Measurements from ENCODE around the gene PPP1R13L. TPM values are rescaled to one million over a fixed set of nuclear protein-coding genes. Genes with fewer than 3 reads are reported as not detected.

Gene PPP1R13L
- total RNA-seq, 4 donors from 2014 or later = 0.51 to 30.2 (median 3.0) TPM

DNA sequence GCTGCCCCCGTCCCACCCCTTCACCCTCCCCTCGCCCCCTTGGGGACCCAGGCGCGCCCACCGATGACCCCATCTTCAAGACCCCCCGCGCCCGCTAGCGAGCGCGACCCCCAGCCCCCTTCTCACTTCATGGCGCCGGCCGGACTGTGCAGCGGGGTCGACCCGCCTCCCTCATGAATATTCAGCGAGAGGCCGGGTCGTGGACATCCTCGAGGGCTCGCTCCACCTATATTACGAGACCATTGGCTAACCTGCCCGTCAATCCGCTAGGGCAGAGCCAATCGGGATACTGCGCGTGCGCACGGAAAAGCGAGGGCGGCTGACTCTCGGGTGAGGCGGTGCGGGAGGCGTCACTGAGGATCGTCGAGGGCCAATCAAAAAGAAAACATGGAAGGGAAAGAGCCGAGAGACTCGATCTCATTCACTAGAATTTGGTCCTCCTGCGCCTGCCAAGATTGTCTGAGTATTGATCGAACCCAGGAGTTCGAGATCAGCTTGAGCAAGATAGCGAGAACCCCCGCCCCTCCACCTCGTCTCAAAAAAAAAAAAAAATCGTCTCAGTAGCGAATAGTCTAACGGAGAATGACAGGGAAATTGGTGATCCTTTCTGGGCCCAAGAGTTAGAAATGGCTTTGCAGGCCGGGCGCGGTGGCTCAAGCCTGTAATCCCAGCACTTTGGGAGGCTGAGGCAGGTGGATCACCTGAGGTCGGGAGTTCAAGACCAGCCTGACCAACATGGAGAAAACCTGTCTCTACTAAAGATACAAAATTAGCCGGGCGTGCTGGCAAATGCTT, 34.3 kb downstream of the PPP1R13L start, which contains the start of gene ERCC2:
ERCC2 (minus strand) TSS at position 164 of the 795 bp plus-strand sequence; CDS start at position 131, 33 bp downstream.
- Histone ChIP-seq H3K4me1 (peaks cover 0 to 6% of the 10 kb centered on the region in 2 donors), H3K27me3 (no peaks in the 10 kb centered on the region), H3K4me3 (peak within 1 kb of the TSS; percentile 72 to 99), H3K9me3 (no peaks in the 10 kb centered on the region), H3K36me3 (no peaks in the 10 kb centered on the region), H3K27ac (peak within 1 kb of the TSS; percentile 74 to 79)
- DNase-seq = peak; percentile 99 to 100
- intact Hi-C loops (cut with DNase I; ENCODE audit: low total_unique reads) = no loop called here
- peak; percentile 7 to 62 for TF ChIP-seq POLR2A (IDR thresholded peaks at IDR 0.05)
- TF ChIP-seq, protein P1, sequence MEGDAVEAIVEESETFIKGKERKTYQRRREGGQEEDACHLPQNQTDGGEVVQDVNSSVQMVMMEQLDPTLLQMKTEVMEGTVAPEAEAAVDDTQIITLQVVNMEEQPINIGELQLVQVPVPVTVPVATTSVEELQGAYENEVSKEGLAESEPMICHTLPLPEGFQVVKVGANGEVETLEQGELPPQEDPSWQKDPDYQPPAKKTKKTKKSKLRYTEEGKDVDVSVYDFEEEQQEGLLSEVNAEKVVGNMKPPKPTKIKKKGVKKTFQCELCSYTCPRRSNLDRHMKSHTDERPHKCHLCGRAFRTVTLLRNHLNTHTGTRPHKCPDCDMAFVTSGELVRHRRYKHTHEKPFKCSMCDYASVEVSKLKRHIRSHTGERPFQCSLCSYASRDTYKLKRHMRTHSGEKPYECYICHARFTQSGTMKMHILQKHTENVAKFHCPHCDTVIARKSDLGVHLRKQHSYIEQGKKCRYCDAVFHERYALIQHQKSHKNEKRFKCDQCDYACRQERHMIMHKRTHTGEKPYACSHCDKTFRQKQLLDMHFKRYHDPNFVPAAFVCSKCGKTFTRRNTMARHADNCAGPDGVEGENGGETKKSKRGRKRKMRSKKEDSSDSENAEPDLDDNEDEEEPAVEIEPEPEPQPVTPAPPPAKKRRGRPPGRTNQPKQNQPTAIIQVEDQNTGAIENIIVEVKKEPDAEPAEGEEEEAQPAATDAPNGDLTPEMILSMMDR (IDR thresholded peaks at IDR 0.05) = peak in 1 of 4 experiments; percentile 33

DNA sequence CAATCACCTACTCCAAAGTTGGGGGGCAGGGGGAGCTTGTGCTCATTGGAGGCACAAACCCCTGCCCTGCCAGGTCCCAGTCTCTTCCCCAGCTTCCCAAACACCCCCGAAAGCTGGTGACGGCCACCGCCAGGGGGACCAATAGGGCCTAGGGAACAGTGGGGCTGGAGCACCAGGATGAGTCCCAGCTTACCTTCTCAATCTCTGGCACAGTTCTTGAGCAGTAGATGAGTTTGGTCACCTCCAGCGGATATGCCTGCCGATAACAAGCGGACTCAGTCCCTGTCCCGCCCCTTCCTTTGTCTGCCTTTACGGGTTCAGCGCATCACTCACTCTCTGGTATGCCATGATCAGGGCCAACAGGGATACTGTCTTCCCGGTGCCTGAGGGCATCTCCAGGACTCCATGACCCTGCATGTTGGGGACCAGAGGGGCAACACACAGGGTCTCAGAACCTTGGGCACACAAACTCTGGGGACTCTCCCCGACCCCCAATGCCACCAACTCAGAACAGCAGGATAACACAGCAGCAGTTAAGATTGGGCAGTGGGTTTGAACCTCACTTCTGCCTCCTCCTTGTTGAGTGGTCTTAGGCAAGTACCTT, 36.0 kb downstream of the PPP1R13L start:
- no peaks in the 10 kb centered on the region for H3K9me3 ChIP-seq
- no peaks in the 10 kb centered on the region for H3K36me3 ChIP-seq
- no peak overlapping the region for H3K27ac ChIP-seq
- H3K27me3 ChIP-seq = no peaks in the 10 kb centered on the region
- H3K4me3 ChIP-seq = no peak overlapping the region
- no peak for TF ChIP-seq POLR2A (IDR thresholded peaks at IDR 0.05)
- TF ChIP-seq, protein P1 (IDR thresholded peaks at IDR 0.05) = no peak
- H3K4me1 ChIP-seq = peaks cover 0 to 6% of the 10 kb centered on the region in 2 donors
- no peak for DNase-seq
- intact Hi-C loops (cut with DNase I; ENCODE audit: low total_unique reads) = no loop called here

DNA sequence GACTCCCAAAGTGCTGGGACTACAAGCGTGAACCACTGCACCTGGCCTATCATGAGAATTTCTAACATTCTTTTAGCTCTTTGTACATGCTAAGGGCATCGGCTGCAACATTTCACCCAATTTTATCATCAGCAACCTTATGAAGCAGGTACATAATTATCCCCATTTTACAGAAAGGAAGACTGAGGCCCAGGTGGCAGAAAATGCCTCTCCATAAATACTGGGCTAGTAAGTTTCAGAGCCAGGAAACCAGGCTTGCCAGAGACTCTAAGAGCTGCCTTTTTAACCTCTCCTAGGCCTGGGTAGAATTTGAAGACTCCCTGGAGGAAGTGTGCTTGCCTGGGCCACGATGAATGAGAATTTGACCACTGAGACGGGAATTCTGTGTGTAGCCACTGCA, 36.7 kb downstream of the PPP1R13L start:
- no peak overlapping the region for H3K27ac ChIP-seq
- H3K36me3 ChIP-seq = no peaks in the 10 kb centered on the region
- H3K27me3 ChIP-seq = no peaks in the 10 kb centered on the region
- TF ChIP-seq POLR2A (IDR thresholded peaks at IDR 0.05) = no peak
- TF ChIP-seq, protein P1 (IDR thresholded peaks at IDR 0.05) = no peak
- intact Hi-C loops (cut with DNase I; ENCODE audit: low total_unique reads) = no loop called here
- H3K4me3 ChIP-seq = no peak overlapping the region
- H3K4me1 ChIP-seq = peaks cover 0 to 6% of the 10 kb centered on the region in 2 donors
- no peaks in the 10 kb centered on the region for H3K9me3 ChIP-seq
- DNase-seq = no peak

DNA sequence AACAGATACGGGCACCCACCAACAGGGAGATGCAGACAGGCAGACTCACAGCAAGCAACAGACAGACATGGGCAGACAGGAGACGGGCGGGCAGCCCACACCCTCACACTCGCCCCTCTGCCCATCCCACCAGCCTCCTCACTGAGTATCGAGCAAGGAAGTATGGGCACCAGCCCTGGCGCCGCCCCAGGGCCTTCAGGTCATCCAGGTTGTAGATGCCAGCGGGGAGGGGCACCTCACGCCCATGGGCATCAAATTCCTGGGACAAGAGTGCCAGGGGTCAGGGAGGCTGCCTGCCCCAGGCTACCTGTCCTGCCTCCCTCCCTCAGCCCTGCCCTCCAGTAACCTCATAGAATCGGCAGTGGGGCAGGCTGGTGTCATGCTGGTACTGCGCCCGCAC, 40.2 kb downstream of the PPP1R13L start:
- no peak overlapping the region for H3K4me3 ChIP-seq
- no peaks in the 10 kb centered on the region for H3K36me3 ChIP-seq
- no peaks in the 10 kb centered on the region for H3K9me3 ChIP-seq
- H3K27me3 ChIP-seq = no peaks in the 10 kb centered on the region
- TF ChIP-seq, protein P1 (IDR thresholded peaks at IDR 0.05) = no peak
- no peak for TF ChIP-seq POLR2A (IDR thresholded peaks at IDR 0.05)
- peaks cover 0 to 3% of the 10 kb centered on the region in 2 donors for H3K4me1 ChIP-seq
- H3K27ac ChIP-seq = no peak overlapping the region
- intact Hi-C loops (cut with DNase I; ENCODE audit: low total_unique reads) = no loop called here
- no peak for DNase-seq

DNA sequence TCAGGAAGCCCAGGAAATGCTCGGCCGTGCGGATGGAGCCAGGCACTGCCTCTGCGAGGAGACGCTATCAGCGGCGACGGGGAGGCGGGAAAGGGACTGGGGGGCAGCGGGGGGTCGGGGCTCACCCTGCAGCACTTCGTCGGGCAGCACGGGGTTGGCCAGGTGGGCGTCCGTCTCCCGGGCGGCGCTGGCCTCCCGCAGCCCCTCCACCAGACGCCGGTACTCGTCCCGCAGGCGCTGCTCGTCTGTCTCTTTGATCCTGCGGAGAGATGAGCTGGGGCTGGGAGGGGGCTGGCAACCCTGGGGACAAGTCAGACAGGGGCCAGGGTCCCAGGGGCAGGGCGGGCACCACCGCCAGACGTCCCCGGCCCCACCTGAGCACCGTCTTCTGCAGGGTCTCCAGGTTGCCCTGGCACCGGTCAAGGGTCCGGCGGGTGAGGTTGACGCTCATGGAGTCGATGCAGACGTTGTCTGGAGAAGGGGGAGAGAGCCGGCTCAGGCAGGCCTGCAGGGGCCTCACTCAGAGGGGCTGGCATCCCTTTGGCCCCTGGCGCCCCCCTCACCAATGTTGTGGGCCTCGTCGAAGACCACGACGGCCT, 40.9 kb downstream of the PPP1R13L start:
- no peaks in the 10 kb centered on the region for H3K36me3 ChIP-seq

More for the DNA sequence above, 40.9 kb downstream of the PPP1R13L start:
- H3K27me3 ChIP-seq = no peaks in the 10 kb centered on the region
- TF ChIP-seq, protein P1 (IDR thresholded peaks at IDR 0.05) = no peak
- no peak for TF ChIP-seq POLR2A (IDR thresholded peaks at IDR 0.05)
- intact Hi-C loops (cut with DNase I; ENCODE audit: low total_unique reads) = no loop called here
- H3K27ac ChIP-seq = no peak overlapping the region
- no peak overlapping the region for H3K4me3 ChIP-seq
- H3K4me1 ChIP-seq = no peaks in the 10 kb centered on the region
- no peak for DNase-seq
- H3K9me3 ChIP-seq = no peaks in the 10 kb centered on the region

Data from uterus (tissue), 4 donors.